Muscle of leg (tissue), 11 donors: Measurements from ENCODE around the gene PAAF1. TPM values are rescaled to one million over a fixed set of nuclear protein-coding genes. Genes with fewer than 3 reads are reported as not detected.

Experiments used
- DNase-seq: peaks from one replicate; pipeline ENCODE4 v3.0.0; 2013
- H3K27ac ChIP-seq: one replicate; pipeline ENCODE4 v1.5.1; 2013; ENCODE audit warnings: mild to moderate bottlenecking, low read length, control low read depth
- H3K27me3 ChIP-seq: one replicate; pipeline ENCODE4 v1.6.1; 2013; ENCODE audit warnings: low read length; ENCODE audit not compliant: control insufficient read depth, insufficient read depth
- H3K36me3 ChIP-seq: one replicate; pipeline ENCODE4 v1.6.1; 2013; ENCODE audit warnings: low read length; ENCODE audit not compliant: control insufficient read depth, insufficient read depth
- H3K4me1 ChIP-seq: one replicate; pipeline ENCODE4 v1.6.1; 2013; ENCODE audit warnings: low read length; ENCODE audit not compliant: control insufficient read depth, insufficient read depth
- H3K4me3 ChIP-seq: one replicate; pipeline ENCODE4 v1.5.1; 2013; ENCODE audit warnings: low read length, control low read depth
- H3K9me3 ChIP-seq: replicated peaks from 2 replicates; pipeline ENCODE4 v1.6.1; 2013; ENCODE audit warnings: low read depth, low read length; ENCODE audit not compliant: control insufficient read depth
- WGBS: methylation state at CpG from one replicate; pipeline ENCODE4 v1.1.5; 2013; ENCODE audit warnings: missing lambda C conversion rate; ENCODE audit not compliant: insufficient coverage; 5-methylcytosine and 5-hydroxymethylcytosine counted together
- polyA plus RNA-seq, 8 donors: library from polyadenylated mRNA; unstranded; fragments of 120-200 nt; gene quantifications; one replicate each; pipeline versions ENCODE4 v1.2.1 to v1.2.3, GENCODE V29; 2013; ENCODE audit warnings: inconsistent platforms in 1 of 8, low replicate concordance in 1 of 8; ENCODE audit not compliant: insufficient read length in 8 of 8, insufficient read depth in 1 of 8
- total RNA-seq: library from RNA; stranded (reverse); fragments of 120-200 nt; gene quantifications from one replicate; pipeline ENCODE4 v1.2.4, GENCODE V29; 2013

Gene PAAF1
- total and polyA plus RNA-seq, 9 donors: 21.5 to 53.4 (median 32.4) TPM

GRCh38 chr11:73956876-73957653, 80.3 kb downstream of the PAAF1 start:
- Histone ChIP-seq H3K27ac (no peak overlapping the region), H3K4me1 (no peaks in the 10 kb centered on the region), H3K4me3 (no peak overlapping the region), H3K9me3 (no peaks in the 10 kb centered on the region), H3K36me3 (no peaks in the 10 kb centered on the region), H3K27me3 (peaks cover 18% of the 10 kb centered on the region)
- DNase-seq: no peak
- 25% methylated on average over 14 of the region's 29 CpGs for WGBS

DNA sequence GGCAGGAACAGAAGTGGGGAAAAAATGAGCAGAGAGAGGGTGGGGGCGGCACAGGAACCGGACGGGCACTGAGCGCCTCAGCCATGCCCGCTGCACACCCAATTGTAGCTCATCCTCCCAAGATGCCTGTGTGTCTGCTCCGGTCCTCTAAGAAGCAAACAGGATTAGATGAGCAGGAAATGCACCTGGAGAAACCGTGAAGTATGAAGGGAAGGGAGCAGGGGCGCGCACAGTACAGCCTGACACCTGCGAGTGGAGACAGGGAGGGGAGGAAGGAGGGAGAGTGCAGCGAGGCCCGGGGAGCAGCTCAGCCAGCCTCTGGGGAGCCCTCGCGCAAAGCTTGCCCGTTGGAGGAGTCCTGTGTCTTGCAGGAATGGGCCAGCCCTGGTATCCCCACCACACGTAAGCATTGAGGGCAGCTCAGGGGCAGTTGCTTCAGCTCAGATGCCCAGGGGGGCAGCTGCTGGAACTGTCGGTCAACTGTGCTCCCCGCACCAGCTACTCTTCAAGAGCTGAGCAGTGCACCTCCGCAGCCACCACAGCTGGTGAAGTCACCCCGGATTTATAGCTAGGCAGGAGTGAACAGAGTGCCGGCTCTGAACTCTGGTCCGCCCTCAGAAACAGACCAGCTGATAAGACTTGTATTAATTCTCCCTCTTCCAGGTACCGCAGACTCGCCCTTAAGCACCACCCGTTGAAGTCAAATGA, 81.0 kb downstream of the PAAF1 start:
- no peak overlapping the region for H3K4me3 ChIP-seq
- H3K9me3 ChIP-seq: no peaks in the 10 kb centered on the region
- WGBS: 39% methylated on average over 22 of the region's 25 CpGs
- no peaks in the 10 kb centered on the region for H3K36me3 ChIP-seq
- H3K27ac ChIP-seq: no peak overlapping the region
- peaks cover 18% of the 10 kb centered on the region for H3K27me3 ChIP-seq
- DNase-seq: no peak
- H3K4me1 ChIP-seq: no peaks in the 10 kb centered on the region

GRCh38 chr11:73958521-73959141, 81.8 kb downstream of the PAAF1 start:
- peaks cover 18% of the 10 kb centered on the region for H3K27me3 ChIP-seq
- no peak overlapping the region for H3K27ac ChIP-seq
- no peaks in the 10 kb centered on the region for H3K4me1 ChIP-seq
- H3K9me3 ChIP-seq: no peaks in the 10 kb centered on the region
- no peak overlapping the region for H3K4me3 ChIP-seq
- no peak for DNase-seq
- WGBS: 76% methylated on average over 15 of the region's 18 CpGs
- no peaks in the 10 kb centered on the region for H3K36me3 ChIP-seq

DNA sequence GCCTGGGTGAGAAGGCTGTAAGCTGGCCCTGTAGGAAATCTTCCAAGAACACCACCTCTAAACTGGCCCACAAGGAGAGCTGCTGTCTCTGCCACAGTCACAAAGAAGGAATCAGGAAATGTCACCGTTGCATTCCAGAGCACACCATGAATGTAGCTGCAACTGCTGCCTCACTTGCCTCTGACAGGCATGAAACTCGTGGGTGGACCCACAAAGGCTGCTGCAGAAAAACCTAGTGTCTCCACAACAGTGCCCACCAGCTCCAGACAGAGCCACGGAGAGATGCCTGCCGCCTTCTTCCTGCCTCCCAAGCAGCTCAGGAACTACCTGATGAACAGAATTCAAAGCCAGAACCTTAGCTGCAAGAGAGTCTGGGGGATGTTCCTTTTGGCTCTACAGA, 84.5 kb downstream of the PAAF1 start:
- Histone ChIP-seq H3K27me3 (peaks cover 18% of the 10 kb centered on the region), H3K36me3 (no peaks in the 10 kb centered on the region), H3K4me1 (peaks cover 6% of the 10 kb centered on the region), H3K27ac (no peak overlapping the region), H3K4me3 (no peak overlapping the region), H3K9me3 (no peaks in the 10 kb centered on the region)
- 63% methylated on average over 2 of the region's 4 CpGs for WGBS
- no peak for DNase-seq

DNA sequence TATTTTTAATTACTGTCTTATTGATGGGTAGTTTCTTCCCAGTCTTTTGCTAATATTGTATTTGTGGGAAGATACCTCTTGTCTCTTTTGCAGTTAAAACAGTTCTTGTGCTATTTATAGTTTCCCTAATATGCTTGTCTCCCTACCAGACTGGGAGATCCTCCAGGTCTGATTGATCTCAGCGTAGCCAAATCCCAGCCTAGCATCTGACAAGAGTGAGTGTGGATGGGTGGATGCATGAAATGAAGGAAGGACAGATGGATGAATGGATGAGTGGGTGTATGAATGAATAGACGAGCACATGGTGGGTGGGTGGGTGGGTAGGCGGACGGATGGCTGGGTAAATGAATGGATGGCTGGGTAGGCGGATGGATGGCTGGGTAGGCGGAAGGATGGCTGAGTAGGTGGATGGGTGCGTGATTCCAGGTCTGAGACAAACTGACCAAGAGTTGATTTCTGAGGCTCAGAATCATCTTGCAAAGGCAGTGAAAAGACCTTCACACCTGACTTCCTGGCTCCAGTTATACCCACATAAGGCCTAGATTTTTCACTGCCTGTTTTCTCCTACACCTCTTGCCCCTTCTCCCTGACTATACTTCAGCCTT, 85.4 kb downstream of the PAAF1 start:
- WGBS: 89% methylated on average over 5 of the region's 7 CpGs
- Histone ChIP-seq H3K36me3 (no peaks in the 10 kb centered on the region), H3K4me3 (no peak overlapping the region), H3K27ac (no peak overlapping the region), H3K9me3 (no peaks in the 10 kb centered on the region), H3K27me3 (peaks cover 14% of the 10 kb centered on the region), H3K4me1 (peaks cover 6% of the 10 kb centered on the region)
- DNase-seq: no peak

DNA sequence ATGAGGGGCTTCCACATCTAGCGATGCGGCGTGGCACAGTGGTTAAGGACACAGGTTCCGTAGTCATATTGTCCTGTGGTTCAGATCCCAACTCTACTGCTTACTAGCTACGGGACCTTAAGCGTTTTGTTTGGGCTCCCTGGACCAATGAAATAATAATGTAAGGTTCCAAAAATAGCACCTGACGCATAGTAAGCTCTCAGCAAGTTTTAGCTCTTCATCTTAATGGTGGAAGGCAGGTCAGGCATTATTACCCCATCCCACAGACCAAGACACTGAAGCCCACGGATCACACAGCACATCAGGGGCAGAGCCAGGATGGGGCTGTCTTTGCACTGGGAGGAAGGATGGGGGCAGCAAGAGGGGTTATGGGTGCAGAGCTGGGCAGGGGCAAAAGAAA, 87.1 kb downstream of the PAAF1 start:
- peaks cover 3% of the 10 kb centered on the region for H3K27me3 ChIP-seq
- no peak for DNase-seq
- H3K36me3 ChIP-seq: no peaks in the 10 kb centered on the region
- no peak overlapping the region for H3K27ac ChIP-seq
- 93% methylated on average over 5 of the region's 8 CpGs for WGBS
- H3K4me3 ChIP-seq: no peak overlapping the region
- peaks cover 6% of the 10 kb centered on the region for H3K4me1 ChIP-seq
- H3K9me3 ChIP-seq: no peaks in the 10 kb centered on the region

GRCh38 chr11:73965076-73965763, 88.4 kb downstream of the PAAF1 start:
- Histone ChIP-seq H3K36me3 (no peaks in the 10 kb centered on the region), H3K4me3 (no peak overlapping the region), H3K27me3 (no peaks in the 10 kb centered on the region), H3K27ac (no peak overlapping the region), H3K4me1 (peaks cover 6% of the 10 kb centered on the region), H3K9me3 (no peaks in the 10 kb centered on the region)
- no peak for DNase-seq
- 60% methylated on average over 1 of the region's 10 CpGs for WGBS

GRCh38 chr11:73965764-73966121, 88.9 kb downstream of the PAAF1 start:
- no peaks in the 10 kb centered on the region for H3K27me3 ChIP-seq
- DNase-seq: no peak
- no peak overlapping the region for H3K27ac ChIP-seq
- H3K36me3 ChIP-seq: no peaks in the 10 kb centered on the region
- no peaks in the 10 kb centered on the region for H3K9me3 ChIP-seq
- WGBS: no CpG with 5 or more reads among the region's 2 CpGs
- H3K4me3 ChIP-seq: no peak overlapping the region
- peaks cover 6% of the 10 kb centered on the region for H3K4me1 ChIP-seq

- Histone ChIP-seq H3K27ac (no peak overlapping the region), H3K9me3 (no peaks in the 10 kb centered on the region), H3K36me3 (no peaks in the 10 kb centered on the region), H3K4me1 (peaks cover 12% of the 10 kb centered on the region), H3K4me3 (no peak overlapping the region), H3K27me3 (no peaks in the 10 kb centered on the region)
- no peak for DNase-seq
- WGBS: 73% methylated on average over 10 of the region's 15 CpGs
Observed at GRCh38 chr11:73968356-73968966, 91.7 kb downstream of the PAAF1 start.
